Measurements from ENCODE around the gene IL13RA2. TPM values are rescaled to one million over a fixed set of nuclear protein-coding genes. Genes with fewer than 3 reads are reported as not detected.

Gene IL13RA2, protein sequence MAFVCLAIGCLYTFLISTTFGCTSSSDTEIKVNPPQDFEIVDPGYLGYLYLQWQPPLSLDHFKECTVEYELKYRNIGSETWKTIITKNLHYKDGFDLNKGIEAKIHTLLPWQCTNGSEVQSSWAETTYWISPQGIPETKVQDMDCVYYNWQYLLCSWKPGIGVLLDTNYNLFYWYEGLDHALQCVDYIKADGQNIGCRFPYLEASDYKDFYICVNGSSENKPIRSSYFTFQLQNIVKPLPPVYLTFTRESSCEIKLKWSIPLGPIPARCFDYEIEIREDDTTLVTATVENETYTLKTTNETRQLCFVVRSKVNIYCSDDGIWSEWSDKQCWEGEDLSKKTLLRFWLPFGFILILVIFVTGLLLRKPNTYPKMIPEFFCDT
- 1 to 10 TPM in 1 of 5 donors, under 1 TPM in 1, not detected in 3; 0.55 to 1.7 TPM for total RNA-seq
- polyA plus RNA-seq, result 1 to 10 TPM in 1 of 3 donors, under 1 TPM in 2; 0.10 to 1.9 (median 0.61) TPM
- long read RNA-seq, donor 1, result 0 reads
- long read RNA-seq, donor 2, result 0 reads
- long read RNA-seq, donor 3, result 0 reads
- long read RNA-seq, donor 4, result 0 reads
- long read RNA-seq, donor 5, result 0 reads
- long read RNA-seq, donor 6, result 0 reads
- long read RNA-seq, donor 7, result 0 reads
- long read RNA-seq, donor 8, result 0 reads
- long read RNA-seq, donor 9, result 0 reads
- long read RNA-seq, donor 10, result 0 reads

DNA sequence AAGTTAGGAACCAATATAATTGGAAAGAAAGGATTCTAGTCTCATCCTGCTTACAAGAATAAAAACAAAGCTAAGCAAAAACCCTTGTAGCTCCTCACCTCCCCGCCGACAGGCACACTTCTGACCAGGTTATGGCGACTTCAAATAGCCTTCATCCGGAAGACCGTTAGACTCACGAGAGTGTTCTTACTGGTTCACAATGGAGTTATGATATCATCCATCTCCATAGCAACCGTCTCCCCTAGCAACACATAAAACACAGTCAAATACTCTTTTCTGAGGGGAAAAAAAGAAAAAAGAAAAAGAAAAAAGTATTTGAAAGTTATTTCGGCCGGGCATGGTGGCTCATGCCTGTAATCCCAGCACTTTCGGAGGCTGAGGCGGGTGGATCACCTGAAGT, at the start of gene IL13RA2:
Gene IL13RA2 (minus strand): TSS at position 162 of the 400 bp plus-strand sequence. CDS start 347 bp downstream, outside the sequence.
- intact Hi-C loops (cut with DNase I; ENCODE audit: low total_unique reads), result no loop called here

DNA sequence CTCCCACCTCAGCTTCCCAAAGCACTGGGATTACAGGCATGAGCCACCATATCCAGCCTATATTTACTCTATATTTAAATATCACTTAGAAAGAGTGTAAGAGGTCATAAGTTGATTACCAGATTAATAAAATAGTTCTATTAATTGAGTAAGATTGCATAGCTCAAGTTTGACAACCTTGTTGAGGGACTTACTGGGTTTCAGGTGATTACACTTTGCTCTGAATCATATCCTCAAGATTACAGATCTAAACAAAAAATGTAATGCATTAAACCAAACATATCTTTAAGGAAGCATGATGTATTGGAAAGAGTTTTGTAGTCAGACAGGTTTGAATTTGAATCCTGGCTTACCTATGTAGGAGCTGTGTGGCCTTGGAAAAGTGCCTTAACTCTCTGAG, 47.9 kb upstream of the IL13RA2 start:
- Histone ChIP-seq H3K9me3 (peaks cover 0 to 16% (median 8%) of the 10 kb centered on the region in 4 donors), H3K4me3 (no peak overlapping the region), H3K36me3 (no peaks in the 10 kb centered on the region), H3K27me3 (no peaks in the 10 kb centered on the region), H3K4me1 (no peaks in the 10 kb centered on the region), H3K27ac (no peak overlapping the region)
- intact Hi-C loops (cut with DNase I; ENCODE audit: low total_unique reads), result no loop called here
- no peak for DNase-seq
- no peak for TF ChIP-seq EP300 (IDR thresholded peaks at IDR 0.05)
- no peak for TF ChIP-seq POLR2A (IDR thresholded peaks at IDR 0.05)
- TF ChIP-seq POLR2AphosphoS5 (IDR thresholded peaks at IDR 0.05), result no peak
- TF ChIP-seq, protein P1, sequence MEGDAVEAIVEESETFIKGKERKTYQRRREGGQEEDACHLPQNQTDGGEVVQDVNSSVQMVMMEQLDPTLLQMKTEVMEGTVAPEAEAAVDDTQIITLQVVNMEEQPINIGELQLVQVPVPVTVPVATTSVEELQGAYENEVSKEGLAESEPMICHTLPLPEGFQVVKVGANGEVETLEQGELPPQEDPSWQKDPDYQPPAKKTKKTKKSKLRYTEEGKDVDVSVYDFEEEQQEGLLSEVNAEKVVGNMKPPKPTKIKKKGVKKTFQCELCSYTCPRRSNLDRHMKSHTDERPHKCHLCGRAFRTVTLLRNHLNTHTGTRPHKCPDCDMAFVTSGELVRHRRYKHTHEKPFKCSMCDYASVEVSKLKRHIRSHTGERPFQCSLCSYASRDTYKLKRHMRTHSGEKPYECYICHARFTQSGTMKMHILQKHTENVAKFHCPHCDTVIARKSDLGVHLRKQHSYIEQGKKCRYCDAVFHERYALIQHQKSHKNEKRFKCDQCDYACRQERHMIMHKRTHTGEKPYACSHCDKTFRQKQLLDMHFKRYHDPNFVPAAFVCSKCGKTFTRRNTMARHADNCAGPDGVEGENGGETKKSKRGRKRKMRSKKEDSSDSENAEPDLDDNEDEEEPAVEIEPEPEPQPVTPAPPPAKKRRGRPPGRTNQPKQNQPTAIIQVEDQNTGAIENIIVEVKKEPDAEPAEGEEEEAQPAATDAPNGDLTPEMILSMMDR (IDR thresholded peaks at IDR 0.05), result no peak

More for the DNA sequence above, at the start of gene IL13RA2:
- no peaks in the 10 kb centered on the region for H3K4me1 ChIP-seq
- peaks cover 0 to 5% (median 0%) of the 10 kb centered on the region in 3 donors for H3K27me3 ChIP-seq
- TF ChIP-seq POLR2A (IDR thresholded peaks at IDR 0.05), result no peak
- TF ChIP-seq, protein P1 (IDR thresholded peaks at IDR 0.05), result no peak
- TF ChIP-seq EP300 (IDR thresholded peaks at IDR 0.05), result no peak
- no peak for TF ChIP-seq POLR2AphosphoS5 (IDR thresholded peaks at IDR 0.05)
- DNase-seq, result peak in 1 of 2 donors; percentile 6
- H3K9me3 ChIP-seq, result no peaks in the 10 kb centered on the region
- H3K4me3 ChIP-seq, result no peak within 1 kb of the TSS
- no peaks in the 10 kb centered on the region for H3K36me3 ChIP-seq
- 72 to 93% (median 82%) methylated on average over 11 of the region's 11 CpGs for WGBS, 5 donors
- no peak within 1 kb of the TSS for H3K27ac ChIP-seq

DNA sequence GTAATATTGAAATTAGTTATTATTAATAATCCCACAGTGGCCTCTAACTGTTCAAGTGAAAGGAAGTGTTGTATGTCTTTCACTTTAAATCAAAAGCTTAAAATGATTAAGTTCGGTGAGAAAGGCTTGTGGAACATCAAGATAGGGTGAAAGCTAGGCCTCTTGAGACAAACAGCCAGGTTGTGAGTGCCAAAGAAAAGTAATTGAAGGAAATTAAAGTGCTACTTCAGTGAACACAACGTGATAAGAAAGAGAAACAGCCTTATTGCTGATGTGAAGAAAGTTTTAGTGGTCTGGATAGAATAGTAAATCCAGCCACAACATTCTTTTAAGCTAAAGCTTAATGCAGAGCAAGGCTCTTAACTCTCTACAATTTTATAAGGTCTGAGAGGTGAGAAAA, 42.6 kb upstream of the IL13RA2 start:
- H3K9me3 ChIP-seq, result peaks cover 0 to 16% (median 8%) of the 10 kb centered on the region in 4 donors
- no peaks in the 10 kb centered on the region for H3K4me1 ChIP-seq
- H3K27ac ChIP-seq, result no peak overlapping the region
- DNase-seq, result no peak
- TF ChIP-seq EP300 (IDR thresholded peaks at IDR 0.05) (no peak), POLR2AphosphoS5 (IDR thresholded peaks at IDR 0.05) (no peak), POLR2A (IDR thresholded peaks at IDR 0.05) (no peak)
- TF ChIP-seq, protein P1 (IDR thresholded peaks at IDR 0.05), result no peak
- intact Hi-C loops (cut with DNase I; ENCODE audit: low total_unique reads), result no loop called here
- no peaks in the 10 kb centered on the region for H3K36me3 ChIP-seq
- no peaks in the 10 kb centered on the region for H3K27me3 ChIP-seq
- 10 to 23% (median 20%) methylated on average over 2 of the region's 2 CpGs for WGBS, 5 donors
- no peak overlapping the region for H3K4me3 ChIP-seq

DNA sequence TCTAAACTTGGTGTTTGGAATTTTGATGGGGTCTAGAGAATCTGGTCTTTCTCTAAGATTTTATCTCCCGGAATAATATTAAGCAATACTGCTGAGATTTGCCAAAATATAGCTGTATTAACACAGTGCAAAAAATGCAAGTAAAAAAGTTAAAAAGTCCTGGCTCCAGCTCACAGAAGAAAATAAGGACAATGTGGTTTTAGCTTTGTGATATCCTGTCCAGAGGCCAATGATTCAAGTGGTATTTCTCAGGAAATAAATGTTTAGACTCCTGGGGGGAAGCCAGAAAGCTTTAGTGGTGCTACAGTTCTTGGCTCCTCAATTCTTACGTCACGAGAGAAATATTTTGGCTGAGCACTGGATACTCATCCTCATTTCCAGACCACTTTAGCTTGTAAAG, 40.9 kb upstream of the IL13RA2 start:
- Histone ChIP-seq H3K36me3 (no peaks in the 10 kb centered on the region), H3K9me3 (peaks cover 0 to 16% (median 8%) of the 10 kb centered on the region in 4 donors), H3K4me3 (no peak overlapping the region), H3K27me3 (no peaks in the 10 kb centered on the region), H3K4me1 (no peaks in the 10 kb centered on the region), H3K27ac (no peak overlapping the region)
- 61 to 81% (median 70%) methylated on average over 3 of the region's 3 CpGs for WGBS, 5 donors
- DNase-seq, result peak in 1 of 2 donors; percentile 83
- intact Hi-C loops (cut with DNase I; ENCODE audit: low total_unique reads), result no loop called here
- no peak for TF ChIP-seq EP300 (IDR thresholded peaks at IDR 0.05)
- no peak for TF ChIP-seq POLR2AphosphoS5 (IDR thresholded peaks at IDR 0.05)
- TF ChIP-seq POLR2A (IDR thresholded peaks at IDR 0.05), result no peak
- TF ChIP-seq, protein P1 (IDR thresholded peaks at IDR 0.05), result no peak
